Stimulated activated CD4-positive, alpha-beta T cell treated with anti-CD3 and anti-CD28 coated beads, TNF-alpha, amount 100 ng/mL, for 48 hours (primary cell): ENCODE measurements around the gene CKS2.
"Not testable (repeated sequence)": the region's sequence is repeated elsewhere in the genome, so short reads cannot be mapped to it uniquely, and the experiment has no call there.

Source experiments
- DNase-seq, 3 donors: peaks; one replicate each; pipeline ENCODE4 v3.0.0-alpha.2; 2020; ENCODE audit warnings: low read depth in 3 of 3

The CKS2 gene

GRCh38 chr9:89310475-89311345, at the start of gene CKS2:
TSS of gene CKS2 (plus strand) at chr9:89311195. CDS start at chr9:89311293, 98 bp downstream.
- peak; percentile 99 to 100 (median 99) for DNase-seq

- DNase-seq: no peak
Observed at GRCh38 chr9:89273528-89274279, 37.3 kb upstream of the CKS2 start.

- DNase-seq: peak in 2 of 3 donors; percentile 9 to 38
Observed at GRCh38 chr9:89274838-89275237, 36.2 kb upstream of the CKS2 start.

GRCh38 chr9:89276040-89276439, 35.0 kb upstream of the CKS2 start:
- DNase-seq: not testable (repeated sequence)

GRCh38 chr9:89277043-89277442, 34.0 kb upstream of the CKS2 start:
- DNase-seq: no peak

- DNase-seq: no peak
Observed at GRCh38 chr9:89277454-89277853, 33.5 kb upstream of the CKS2 start.

GRCh38 chr9:89278551-89278950, 32.4 kb upstream of the CKS2 start:
- no peak for DNase-seq

GRCh38 chr9:89278997-89279739, 31.8 kb upstream of the CKS2 start:
- DNase-seq: peak in 1 of 3 donors; percentile 17

DNA sequence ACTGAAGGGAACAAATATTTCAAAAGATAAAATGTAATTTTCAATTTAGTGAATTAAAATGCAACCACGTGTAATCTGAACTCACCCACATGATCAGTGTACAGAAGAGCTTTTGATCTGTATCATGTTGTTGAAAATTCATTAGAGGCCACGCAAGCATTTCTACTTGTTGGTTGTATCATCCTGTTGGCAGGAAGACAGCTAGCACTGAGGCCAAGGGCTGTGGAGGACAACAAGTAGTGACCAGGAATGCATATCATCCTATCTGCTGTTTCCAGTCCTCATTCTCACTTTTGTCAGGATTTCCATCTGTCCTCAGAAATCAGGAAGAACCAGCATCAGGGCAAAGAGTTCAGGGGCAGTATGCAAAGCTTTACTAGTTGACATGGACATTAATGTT, 29.9 kb upstream of the CKS2 start:
- no peak for DNase-seq

GRCh38 chr9:89282248-89282968, 28.6 kb upstream of the CKS2 start:
- not testable (repeated sequence) for DNase-seq

DNA sequence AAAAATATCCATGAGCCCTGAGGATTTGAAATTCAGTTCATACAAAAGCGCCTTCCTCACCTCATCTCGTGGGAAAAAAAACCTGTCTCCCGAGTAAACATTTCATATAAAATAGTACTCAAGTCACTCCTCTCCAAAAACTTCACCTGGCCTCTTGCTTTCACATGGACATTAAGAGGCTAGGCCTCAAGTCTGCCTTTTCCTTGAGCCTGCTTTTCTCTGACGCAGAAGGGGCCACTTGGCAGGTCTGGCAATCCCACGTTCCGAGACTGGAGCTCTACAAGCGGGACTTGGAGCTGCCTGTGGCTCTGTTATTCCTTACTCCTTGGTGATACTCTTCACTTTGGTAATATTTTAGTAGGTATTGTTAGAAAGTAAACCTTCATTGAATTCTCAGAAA, 26.9 kb upstream of the CKS2 start:
- no peak for DNase-seq

DNA sequence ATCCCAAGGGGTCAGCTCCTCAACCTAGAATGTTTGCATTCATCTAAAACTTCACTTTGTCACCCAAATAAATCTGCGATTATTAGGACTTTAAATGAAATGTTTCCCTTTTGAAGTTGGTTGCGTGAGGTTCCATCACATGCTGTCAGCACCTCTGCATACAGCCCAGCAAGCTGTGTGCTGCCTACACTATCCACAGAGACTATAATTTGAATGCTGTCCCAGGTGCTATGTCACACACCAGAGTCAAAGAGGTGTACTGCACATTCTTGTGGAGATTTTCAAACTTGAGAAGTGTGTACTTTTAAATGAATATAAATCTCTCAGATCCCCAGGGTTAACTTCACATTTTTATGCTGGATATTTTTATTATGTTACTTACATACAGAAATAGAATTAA, 19.3 kb upstream of the CKS2 start:
- DNase-seq: no peak

GRCh38 chr9:89293014-89293413, 18.0 kb upstream of the CKS2 start:
- DNase-seq: no peak

- no peak for DNase-seq
Observed at GRCh38 chr9:89295400-89295799, 15.6 kb upstream of the CKS2 start.

GRCh38 chr9:89301996-89302395, 9.0 kb upstream of the CKS2 start:
- DNase-seq: not testable (repeated sequence)

DNA sequence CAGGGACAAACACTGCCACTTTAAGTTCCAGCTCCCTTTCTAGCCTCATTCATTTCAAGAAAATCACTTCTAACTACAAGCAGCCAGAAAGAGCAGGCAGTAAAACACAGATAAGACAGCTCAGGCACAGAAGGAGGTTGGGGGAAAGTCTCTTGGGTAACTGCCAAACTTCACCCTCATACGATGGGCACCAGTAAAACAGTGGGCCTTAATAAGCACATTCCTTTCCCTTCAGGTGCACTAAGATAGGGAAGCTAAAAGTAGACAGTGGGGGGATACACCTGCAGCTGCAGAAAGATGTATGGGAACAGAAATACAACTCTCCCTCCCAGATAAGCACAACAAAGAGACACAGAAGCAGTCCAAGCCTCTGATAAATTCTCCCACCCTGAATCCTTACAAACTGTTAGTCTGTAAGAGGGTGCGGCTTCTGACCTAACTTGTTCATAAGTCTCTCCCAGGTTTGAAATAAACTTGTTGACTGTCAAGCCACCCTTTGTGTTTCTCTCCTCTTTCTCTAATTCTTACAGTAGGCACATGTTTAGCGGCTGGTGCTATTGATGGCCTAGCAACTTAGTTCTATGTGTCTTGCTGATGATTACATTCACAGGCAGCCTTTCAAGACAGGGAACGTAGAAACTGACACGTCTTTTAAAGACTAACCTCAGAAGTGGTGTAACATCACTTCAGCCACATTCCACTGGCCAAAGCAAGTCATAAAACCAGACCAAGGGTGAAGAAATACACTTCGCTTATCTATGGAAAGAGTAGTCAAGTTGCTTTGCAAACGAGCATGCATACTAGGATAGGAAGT, 6.8 kb upstream of the CKS2 start:
- no peak for DNase-seq

DNA sequence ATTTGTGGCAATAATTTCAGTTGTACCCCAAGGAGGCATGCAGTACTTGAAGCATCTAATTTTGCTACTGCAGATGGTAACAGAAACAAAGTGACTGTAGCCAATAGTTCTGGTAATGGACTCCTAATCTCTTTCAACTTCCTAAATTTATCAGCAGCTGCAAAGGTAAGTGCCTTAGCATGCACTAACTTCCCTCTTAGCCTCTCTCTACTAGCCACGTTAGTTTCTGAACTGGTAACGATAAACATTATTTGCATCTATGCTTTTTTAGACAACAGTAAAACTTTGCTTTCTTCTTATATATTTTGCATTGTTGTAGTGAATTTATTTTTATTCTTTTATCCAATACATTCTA, 6.2 kb upstream of the CKS2 start:
- no peak for DNase-seq

GRCh38 chr9:89305868-89306267, 5.1 kb upstream of the CKS2 start:
- no peak for DNase-seq

DNA sequence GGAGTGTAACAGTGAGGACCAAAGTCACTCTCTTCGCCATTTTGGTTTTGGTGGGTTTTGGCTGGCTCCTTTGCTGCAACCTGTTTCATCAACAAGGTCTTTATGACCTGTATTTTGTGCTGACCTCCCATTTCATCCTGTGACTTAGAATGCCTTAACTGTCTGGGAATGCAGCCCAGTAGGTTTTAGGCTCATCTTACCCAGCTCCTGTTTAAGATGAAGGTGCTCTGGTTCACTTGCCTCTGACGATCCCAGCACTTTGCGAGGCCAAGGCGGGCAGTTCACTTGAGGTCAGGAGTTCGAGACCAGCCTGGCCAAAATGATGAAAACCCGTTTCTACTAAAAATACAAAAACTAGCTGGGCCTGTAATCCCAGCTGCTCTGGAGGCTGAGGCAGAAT, 1.8 kb upstream of the CKS2 start:
- DNase-seq: no peak

- DNase-seq: no peak
Observed at GRCh38 chr9:89309608-89310474, 1.2 kb upstream of the CKS2 start.
